Right cardiac atrium (tissue), 5 donors: Measurements from ENCODE around the gene PLEKHA8. TPM values are rescaled to one million over a fixed set of nuclear protein-coding genes. Genes with fewer than 3 reads are reported as not detected.
"Not testable (repeated sequence)": the region's sequence is repeated elsewhere in the genome, so short reads cannot be mapped to it uniquely, and the experiment has no call there.

Experiments
- ATAC-seq, 2 donors: fragments of 200-7000 bp; cut with Tn5 transposase; one replicate each; pipeline versions ENCODE4 v1.8.0 to v1.9.1; 2020; ENCODE audit warnings: moderate library complexity in 2 of 2, mild to moderate bottlenecking in 1 of 2
- DNase-seq, 3 donors: peaks; one replicate each; pipeline ENCODE4 v3.0.0-alpha.2; 2020
- H3K27ac ChIP-seq: one replicate; pipeline ENCODE4 v1.5.1; 2013; ENCODE audit warnings: mild to moderate bottlenecking, low read length, control low read depth, moderate library complexity
- H3K27me3 ChIP-seq: one replicate; pipeline ENCODE4 v1.6.1; 2013; ENCODE audit not compliant: control insufficient read depth, insufficient read depth
- H3K4me1 ChIP-seq: one replicate; pipeline ENCODE4 v1.6.1; 2013; ENCODE audit warnings: low read length; ENCODE audit not compliant: control insufficient read depth, insufficient read depth
- H3K4me3 ChIP-seq: one replicate; pipeline ENCODE4 v1.5.1; 2013; ENCODE audit warnings: low read length, control low read depth
- H3K9me3 ChIP-seq: one replicate; pipeline ENCODE4 v1.6.1; 2013; ENCODE audit warnings: low read length; ENCODE audit not compliant: control insufficient read depth
- WGBS: extraction: QIAGEN DNeasy Blood & Tissue Kit; methylation state at CpG from one replicate; pipeline ENCODE4 v1.1.7; 2013; 5-methylcytosine and 5-hydroxymethylcytosine counted together
- intact Hi-C, 4 donors: fragments of 100-400 bp; cut with DNase I; formaldehyde crosslinking; loops; one replicate each; pipeline versions ENCODE4 v1.11.0 to v1.14.0; 2022 to 2023
- polyA plus RNA-seq: library from polyadenylated mRNA; stranded (reverse); fragments of 200-250 nt; gene quantifications from one replicate; pipeline ENCODE4 v1.2.3, GENCODE V29; 2013
- total RNA-seq, 4 donors: library from RNA; stranded (reverse); fragmentation: NEBNext Ultra II Directional; extraction: Animal tissue kit (Norgen Biotek cat#: 25700); gene quantifications; one replicate each; pipeline ENCODE4 v1.2.1, GENCODE V29; 2021
- donor health status: healthy with polysubstance abuse.
- donor health status: DM: no; HTN: yes; CAD: no.
- donor health status: DM: no; HTN: no; CAD: no.
- donor health status: DM: no; HTN: yes; CAD: no; lungs with severe emphysema.
- donor health status: DM: yes; HTN: yes; CAD: no.

PLEKHA8 gene
- total and polyA plus RNA-seq, 5 donors = 1.7 to 5.6 (median 4.3) TPM

DNA sequence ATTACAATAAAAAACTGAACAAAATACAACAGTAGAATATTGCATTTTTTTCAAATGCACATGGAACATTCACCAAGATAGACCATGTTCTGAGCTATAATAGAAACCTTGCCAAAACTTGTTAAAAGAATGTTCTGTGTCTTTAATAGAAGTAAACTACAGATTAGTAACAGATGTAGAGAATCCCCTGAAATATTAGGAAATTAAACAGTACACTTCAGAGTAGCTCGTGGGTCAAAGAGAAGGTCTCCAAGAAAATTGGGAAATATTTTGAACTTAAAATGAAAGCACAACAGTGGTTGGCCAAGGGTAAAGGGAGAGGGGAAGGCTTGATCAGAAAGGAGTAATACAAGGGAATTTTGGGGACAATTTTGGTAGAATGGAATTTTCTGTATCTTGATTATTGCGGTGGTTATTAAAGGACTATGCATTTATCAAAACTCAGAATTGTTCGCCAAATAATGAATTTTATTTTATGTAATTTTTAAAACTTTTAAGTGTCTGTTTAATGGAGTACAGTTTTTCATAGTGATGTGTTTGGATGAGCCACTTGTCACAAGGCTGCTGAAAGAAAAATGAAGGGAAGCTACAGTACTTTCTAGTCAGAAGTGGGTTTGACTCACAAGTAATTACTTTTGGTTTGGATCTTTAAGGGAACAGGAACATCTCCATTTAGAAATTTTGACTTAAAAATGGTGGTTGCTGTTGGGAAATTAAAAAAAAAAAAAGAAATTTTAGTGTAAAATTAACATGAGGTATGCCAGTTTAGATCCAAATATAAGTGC lies 10.2 kb downstream of the PLEKHA8 start:
- Histone ChIP-seq H3K27me3 (no peaks in the 10 kb centered on the region), H3K27ac (no peak overlapping the region), H3K9me3 (no peaks in the 10 kb centered on the region), H3K4me3 (no peak overlapping the region), H3K4me1 (no peaks in the 10 kb centered on the region)
- peak; percentile 32 to 75 for ATAC-seq
- intact Hi-C loops = no loop called here
- no peak for DNase-seq
- WGBS = 77% methylated on average over 3 of the region's 3 CpGs

- Histone ChIP-seq H3K4me1 (no peaks in the 10 kb centered on the region), H3K4me3 (no peak overlapping the region), H3K27me3 (no peaks in the 10 kb centered on the region), H3K9me3 (no peaks in the 10 kb centered on the region), H3K27ac (no peak overlapping the region)
- ATAC-seq = peak in 1 of 2 donors; percentile 36
- DNase-seq = no peak
- intact Hi-C loops = no loop called here
These were observed 12.7 kb downstream of the PLEKHA8 start for GRCh38 chr7:30040938-30041337.

- Histone ChIP-seq H3K27ac (no peak overlapping the region), H3K9me3 (no peaks in the 10 kb centered on the region), H3K27me3 (no peaks in the 10 kb centered on the region), H3K4me3 (no peak overlapping the region), H3K4me1 (no peaks in the 10 kb centered on the region)
- DNase-seq (no peak), ATAC-seq (no peak)
- intact Hi-C loops = no loop called here
- WGBS = 96% methylated on average over 4 of the region's 4 CpGs
These were observed 13.5 kb downstream of the PLEKHA8 start for GRCh38 chr7:30041526-30042269.

DNA sequence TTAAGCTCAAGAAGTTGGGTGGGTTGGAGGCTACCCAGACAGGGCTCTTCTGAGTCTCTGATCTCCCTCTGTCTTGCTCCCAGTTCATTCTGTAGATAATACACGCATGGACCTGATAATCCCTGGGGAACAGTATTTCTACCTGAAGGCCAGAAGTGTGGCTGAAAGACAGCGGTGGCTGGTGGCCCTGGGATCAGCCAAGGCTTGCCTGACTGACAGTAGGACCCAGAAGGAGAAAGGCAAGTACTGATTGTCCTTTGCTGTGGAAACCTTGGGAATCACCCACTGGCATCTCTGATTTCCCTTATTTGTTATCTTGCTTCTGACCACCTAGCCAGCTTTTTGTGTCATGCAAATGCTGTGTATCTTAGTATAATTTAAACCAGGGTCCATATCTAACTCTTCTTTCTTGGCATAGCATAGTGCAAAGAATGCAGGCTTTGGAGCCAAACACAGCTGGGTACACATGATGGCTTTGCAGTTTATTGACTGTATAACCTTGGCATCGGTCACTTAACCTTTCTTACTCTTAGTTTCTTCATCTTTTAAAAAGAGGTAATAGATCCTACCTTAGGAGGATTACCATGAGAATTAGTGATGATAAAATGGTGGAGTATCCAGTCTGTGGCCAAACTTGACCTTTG lies 18.0 kb downstream of the PLEKHA8 start:
- Histone ChIP-seq H3K9me3 (no peaks in the 10 kb centered on the region), H3K27me3 (no peaks in the 10 kb centered on the region), H3K4me1 (no peaks in the 10 kb centered on the region), H3K27ac (no peak overlapping the region), H3K4me3 (no peak overlapping the region)
- 96% methylated on average over 3 of the region's 3 CpGs for WGBS
- no peak for ATAC-seq
- intact Hi-C loops = no loop called here
- DNase-seq = no peak

GRCh38 chr7:30047124-30047523 lies 18.9 kb downstream of the PLEKHA8 start:
- ATAC-seq = no peak

DNA sequence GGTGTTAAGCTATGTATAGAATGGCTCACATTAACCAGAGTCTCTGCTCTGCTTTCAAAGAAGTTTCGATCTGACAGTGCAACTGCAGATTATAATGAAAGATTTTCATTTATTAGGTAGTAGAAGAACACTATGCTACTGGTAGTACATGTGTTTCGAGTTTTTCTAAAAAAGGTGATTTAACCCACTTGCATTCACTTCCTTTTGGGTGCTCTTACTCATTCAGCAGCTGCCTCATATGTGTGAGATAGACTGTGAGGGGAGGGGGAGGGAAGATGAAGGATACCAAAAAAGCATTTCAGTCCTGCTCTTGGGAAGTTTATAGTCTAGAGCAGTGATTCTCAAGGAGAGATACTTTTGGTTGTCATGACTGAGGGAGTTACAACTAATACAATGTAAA lies 20.4 kb downstream of the PLEKHA8 start:
- no peaks in the 10 kb centered on the region for H3K27me3 ChIP-seq
- no peak overlapping the region for H3K27ac ChIP-seq
- 91% methylated on average over 2 of the region's 2 CpGs for WGBS
- intact Hi-C loops = no loop called here
- no peak overlapping the region for H3K4me3 ChIP-seq
- H3K4me1 ChIP-seq = no peaks in the 10 kb centered on the region
- no peak for ATAC-seq
- DNase-seq = no peak
- H3K9me3 ChIP-seq = no peaks in the 10 kb centered on the region

More at GRCh38 chr7:30047124-30047523, 18.9 kb downstream of the PLEKHA8 start:
- Histone ChIP-seq H3K4me3 (no peak overlapping the region), H3K27me3 (no peaks in the 10 kb centered on the region), H3K9me3 (no peaks in the 10 kb centered on the region), H3K4me1 (no peaks in the 10 kb centered on the region), H3K27ac (no peak overlapping the region)
- no peak for DNase-seq
- intact Hi-C loops = no loop called here
- WGBS = 44% methylated on average over 2 of the region's 2 CpGs

GRCh38 chr7:30049173-30049572 lies 21.0 kb downstream of the PLEKHA8 start:
- WGBS = 94% methylated on average over 4 of the region's 4 CpGs
- H3K9me3 ChIP-seq = no peaks in the 10 kb centered on the region
- H3K27ac ChIP-seq = no peak overlapping the region
- intact Hi-C loops = no loop called here
- DNase-seq (no peak), ATAC-seq (no peak)
- H3K4me3 ChIP-seq = no peak overlapping the region
- H3K27me3 ChIP-seq = no peaks in the 10 kb centered on the region
- no peaks in the 10 kb centered on the region for H3K4me1 ChIP-seq

GRCh38 chr7:30053068-30053467 lies 24.9 kb downstream of the PLEKHA8 start:
- intact Hi-C loops = no loop called here

DNA sequence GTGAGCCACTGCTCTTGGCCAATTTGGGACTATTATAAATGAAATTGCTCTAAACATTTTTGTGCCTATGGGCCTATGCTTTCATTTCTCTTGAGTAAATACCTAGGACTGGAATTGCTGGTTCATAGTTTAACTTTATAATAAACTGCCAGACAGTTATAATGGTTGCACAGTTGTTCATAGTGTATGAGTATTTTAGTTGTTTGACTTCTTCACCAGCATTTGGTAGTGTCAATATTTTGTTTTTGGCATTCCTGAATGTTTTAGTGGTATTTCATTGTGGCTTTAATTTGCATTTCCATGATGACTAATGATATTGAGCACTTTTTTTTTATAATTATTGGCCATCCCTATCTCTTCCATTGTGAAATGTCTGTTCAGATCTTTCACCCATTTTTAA lies 29.5 kb downstream of the PLEKHA8 start:
- Histone ChIP-seq H3K27ac (no peak overlapping the region), H3K9me3 (no peaks in the 10 kb centered on the region), H3K27me3 (no peaks in the 10 kb centered on the region), H3K4me3 (no peak overlapping the region), H3K4me1 (no peaks in the 10 kb centered on the region)
- no peak for ATAC-seq
- no peak for DNase-seq
- intact Hi-C loops = no loop called here

More at GRCh38 chr7:30053068-30053467, 24.9 kb downstream of the PLEKHA8 start:
- Histone ChIP-seq H3K9me3 (no peaks in the 10 kb centered on the region), H3K4me3 (no peak overlapping the region), H3K27me3 (no peaks in the 10 kb centered on the region), H3K4me1 (no peaks in the 10 kb centered on the region), H3K27ac (no peak overlapping the region)
- 97% methylated on average over 3 of the region's 3 CpGs for WGBS
- ATAC-seq (no peak), DNase-seq (no peak)

DNA sequence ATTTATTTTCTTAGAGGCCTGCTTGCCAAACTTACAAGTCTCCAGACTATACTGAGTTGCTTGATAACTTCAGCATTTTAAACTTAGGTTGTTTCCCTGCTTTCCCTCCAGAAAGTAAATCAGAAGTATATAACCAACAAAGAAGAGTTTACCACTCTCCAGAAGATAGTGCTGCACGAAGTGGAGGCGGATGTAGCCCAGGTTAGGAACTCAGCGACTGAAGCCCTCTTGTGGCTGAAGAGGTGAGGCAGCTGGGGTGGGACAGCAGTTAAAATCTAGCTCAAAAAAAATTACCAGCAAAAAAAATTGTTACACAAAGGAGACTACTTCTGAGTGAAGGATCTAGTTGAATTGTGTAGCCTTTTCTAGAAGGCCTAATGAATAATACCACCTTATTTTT lies 33.6 kb downstream of the PLEKHA8 start:
- WGBS = 22% methylated on average over 3 of the region's 3 CpGs
- intact Hi-C loops = loop anchor here in 1 of 4 donors (10.0 kb wide), 1 partner anchor 117 kb away; no protein-coding TSS in a partner anchor
- H3K27ac ChIP-seq, H3K4me3 ChIP-seq, H3K9me3 ChIP-seq, H3K27me3 ChIP-seq, H3K4me1 ChIP-seq: not testable (repeated sequence)
- ATAC-seq (peak; percentile 83 to 86), DNase-seq (peak in 2 of 3 donors; percentile 24 to 51)

DNA sequence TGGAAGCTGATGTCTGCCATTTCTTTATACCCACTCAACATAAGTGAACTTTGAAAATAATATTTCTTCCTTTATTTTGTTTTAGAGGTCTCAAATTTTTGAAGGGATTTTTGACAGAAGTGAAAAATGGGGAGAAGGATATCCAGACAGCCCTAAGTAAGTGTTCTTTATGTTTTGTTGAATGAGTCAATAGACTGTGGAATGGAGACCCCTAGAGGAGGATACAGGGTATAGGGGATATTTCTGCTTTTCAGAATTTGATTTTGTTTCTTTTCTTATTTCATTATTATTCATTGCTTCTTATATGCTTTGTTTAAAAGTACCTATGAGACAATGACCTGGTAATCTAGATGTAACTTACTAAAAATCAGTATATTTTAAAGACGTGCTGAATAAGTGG lies 34.4 kb downstream of the PLEKHA8 start:
- no peaks in the 10 kb centered on the region for H3K4me1 ChIP-seq
- DNase-seq = no peak
- no peaks in the 10 kb centered on the region for H3K9me3 ChIP-seq
- no peaks in the 10 kb centered on the region for H3K27me3 ChIP-seq
- intact Hi-C loops = loop anchor here in 1 of 4 donors (10.0 kb wide), 1 partner anchor 118 kb away; no protein-coding TSS in a partner anchor
- peak; percentile 70 to 72 for ATAC-seq
- no peak overlapping the region for H3K4me3 ChIP-seq
- 62% methylated on average over 1 of the region's 1 CpG for WGBS
- no peak overlapping the region for H3K27ac ChIP-seq
